ENCODE data around the gene ZIC1. TPM values are rescaled to one million over a fixed set of nuclear protein-coding genes. Genes with fewer than 3 reads are reported as not detected.

Gene ZIC1
- total RNA-seq, 2 experiments from 2014 or later, result not detected

DNA sequence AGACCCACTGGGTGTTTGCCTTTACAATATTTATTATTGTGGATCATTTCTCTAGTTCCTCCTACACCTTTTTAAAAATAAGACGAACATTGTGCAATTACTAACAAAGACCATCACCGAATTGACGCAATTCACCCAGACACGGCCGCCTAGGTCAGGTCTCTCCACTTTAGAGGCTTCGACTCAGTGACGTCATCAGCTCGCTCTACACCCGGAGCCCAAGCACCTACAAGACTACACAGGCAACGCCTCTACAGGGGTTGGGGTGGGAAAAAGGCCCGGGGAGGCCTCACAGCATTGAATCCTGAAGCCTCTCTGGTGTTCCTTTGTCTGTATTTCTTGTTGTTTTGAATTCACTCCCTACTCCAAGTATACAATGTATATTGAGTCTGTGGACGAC, 19.4 kb upstream of the ZIC1 start:
- DNase-seq (ENCODE audit: low spot score), result no peak
- BruUV-seq (replicated peaks), result no TSS peak
- H3K9me2 ChIP-seq (ENCODE audit: insufficient read depth, low read length), result no peaks in the 10 kb centered on the region
- H3K4me2 ChIP-seq (ENCODE audit: low read length), result no peak overlapping the region
- H4K20me1 ChIP-seq (ENCODE audit: insufficient read depth, low read length), result no peaks in the 10 kb centered on the region
- TF ChIP-seq EZH2phosphoT487 (IDR thresholded peaks at IDR 0.05; ENCODE audit: borderline replicate concordance, low read depth, low read length), result no peak
- TF ChIP-seq, protein P1, sequence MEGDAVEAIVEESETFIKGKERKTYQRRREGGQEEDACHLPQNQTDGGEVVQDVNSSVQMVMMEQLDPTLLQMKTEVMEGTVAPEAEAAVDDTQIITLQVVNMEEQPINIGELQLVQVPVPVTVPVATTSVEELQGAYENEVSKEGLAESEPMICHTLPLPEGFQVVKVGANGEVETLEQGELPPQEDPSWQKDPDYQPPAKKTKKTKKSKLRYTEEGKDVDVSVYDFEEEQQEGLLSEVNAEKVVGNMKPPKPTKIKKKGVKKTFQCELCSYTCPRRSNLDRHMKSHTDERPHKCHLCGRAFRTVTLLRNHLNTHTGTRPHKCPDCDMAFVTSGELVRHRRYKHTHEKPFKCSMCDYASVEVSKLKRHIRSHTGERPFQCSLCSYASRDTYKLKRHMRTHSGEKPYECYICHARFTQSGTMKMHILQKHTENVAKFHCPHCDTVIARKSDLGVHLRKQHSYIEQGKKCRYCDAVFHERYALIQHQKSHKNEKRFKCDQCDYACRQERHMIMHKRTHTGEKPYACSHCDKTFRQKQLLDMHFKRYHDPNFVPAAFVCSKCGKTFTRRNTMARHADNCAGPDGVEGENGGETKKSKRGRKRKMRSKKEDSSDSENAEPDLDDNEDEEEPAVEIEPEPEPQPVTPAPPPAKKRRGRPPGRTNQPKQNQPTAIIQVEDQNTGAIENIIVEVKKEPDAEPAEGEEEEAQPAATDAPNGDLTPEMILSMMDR (conservative IDR thresholded peaks at IDR 0.05; ENCODE audit: low read length), result no peak
- no peak overlapping the region for H3K4me3 ChIP-seq (ENCODE audit: low read depth, low read length, poor library complexity, severe bottlenecking)
- H3K27ac ChIP-seq (ENCODE audit: low read depth, low read length, poor library complexity, severe bottlenecking), result no peak overlapping the region
- H2AFZ ChIP-seq (ENCODE audit: low read length), result no peak overlapping the region
- ChIA-PET POLR2A (no interaction called here), CTCF (ENCODE audit: unreplicated experiment) (no interaction called here)
- intact Hi-C loops (cut with micrococcal nuclease; ENCODE audit: unreplicated experiment), result no loop called here
- no peaks in the 10 kb centered on the region for H3K79me2 ChIP-seq (ENCODE audit: insufficient read depth, low read depth, low read length)
- no peaks in the 10 kb centered on the region for H3K9me3 ChIP-seq (ENCODE audit: low read length)
- H3K36me3 ChIP-seq (ENCODE audit: insufficient read depth, low read length), result no peaks in the 10 kb centered on the region
- no peaks in the 10 kb centered on the region for H3K4me1 ChIP-seq (ENCODE audit: insufficient read depth, low read length, poor library complexity, severe bottlenecking)

DNA sequence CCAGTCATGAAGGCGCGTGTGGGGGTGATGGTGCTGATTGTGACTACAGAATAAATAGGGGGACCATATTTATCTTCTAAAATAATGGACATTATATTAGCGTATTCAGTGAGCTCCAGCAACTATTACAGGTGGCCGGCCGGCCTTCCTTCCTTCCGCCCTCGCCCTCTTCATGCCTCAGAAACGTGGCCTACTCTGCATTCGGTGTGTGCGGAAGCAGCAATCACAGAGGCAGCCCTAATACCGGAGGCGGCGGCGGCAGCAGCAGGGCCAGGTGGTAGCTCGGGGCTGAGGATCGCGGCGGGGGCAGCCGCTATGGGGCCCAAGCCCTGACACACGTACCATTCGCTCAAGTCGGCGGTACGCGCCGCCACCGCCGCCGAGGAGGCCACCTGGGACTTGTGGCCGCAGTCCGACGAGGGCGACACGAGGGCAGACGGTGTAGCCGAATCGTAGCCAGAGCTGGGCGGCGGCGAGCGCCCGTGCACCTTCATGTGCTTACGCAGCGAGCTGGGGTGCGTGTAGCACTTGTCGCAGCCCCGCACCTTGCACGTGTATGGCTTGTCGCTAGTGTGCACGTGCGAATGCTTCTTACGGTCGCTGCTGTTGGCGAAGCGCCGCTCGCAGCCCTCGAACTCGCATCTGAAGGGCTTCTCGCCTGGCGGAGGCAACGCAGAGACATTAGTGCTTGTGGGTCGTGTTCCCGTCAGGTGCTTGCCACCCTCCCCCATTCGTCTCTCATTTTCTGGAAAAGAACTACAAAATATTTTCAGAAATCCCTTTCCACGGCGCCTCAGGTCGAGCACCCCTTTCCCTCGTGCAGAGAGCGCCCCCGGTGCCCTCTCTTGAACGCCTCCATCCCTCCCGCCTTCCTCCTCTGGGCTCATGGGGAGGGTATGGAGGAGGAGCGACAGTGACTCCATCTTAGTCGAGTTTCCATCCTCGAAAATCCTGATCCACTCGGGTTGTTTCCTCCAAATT, 18.3 kb upstream of the ZIC1 start:
- H3K36me3 ChIP-seq (ENCODE audit: insufficient read depth, low read length), result no peaks in the 10 kb centered on the region
- no peaks in the 10 kb centered on the region for H3K9me2 ChIP-seq (ENCODE audit: insufficient read depth, low read length)
- H3K9me3 ChIP-seq (ENCODE audit: low read length), result no peaks in the 10 kb centered on the region
- H3K27ac ChIP-seq (ENCODE audit: low read depth, low read length, poor library complexity, severe bottlenecking), result no peak overlapping the region
- ChIA-PET POLR2A (no interaction called here), CTCF (ENCODE audit: unreplicated experiment) (no interaction called here)
- no peaks in the 10 kb centered on the region for H4K20me1 ChIP-seq (ENCODE audit: insufficient read depth, low read length)
- no peak overlapping the region for H2AFZ ChIP-seq (ENCODE audit: low read length)
- intact Hi-C loops (cut with micrococcal nuclease; ENCODE audit: unreplicated experiment), result no loop called here
- no peak overlapping the region for H3K4me3 ChIP-seq (ENCODE audit: low read depth, low read length, poor library complexity, severe bottlenecking)
- H3K79me2 ChIP-seq (ENCODE audit: insufficient read depth, low read depth, low read length), result no peaks in the 10 kb centered on the region
- TF ChIP-seq, protein P1 (conservative IDR thresholded peaks at IDR 0.05; ENCODE audit: low read length), result no peak
- TF ChIP-seq EZH2phosphoT487 (IDR thresholded peaks at IDR 0.05; ENCODE audit: borderline replicate concordance, low read depth, low read length), result no peak
- no peak overlapping the region for H3K4me2 ChIP-seq (ENCODE audit: low read length)
- no peak for DNase-seq (ENCODE audit: low spot score)
- no TSS peak for BruUV-seq (replicated peaks)
- no peaks in the 10 kb centered on the region for H3K4me1 ChIP-seq (ENCODE audit: insufficient read depth, low read length, poor library complexity, severe bottlenecking)
